ENCODE results near the gene ZYG11A.

ZYG11A gene

DNA sequence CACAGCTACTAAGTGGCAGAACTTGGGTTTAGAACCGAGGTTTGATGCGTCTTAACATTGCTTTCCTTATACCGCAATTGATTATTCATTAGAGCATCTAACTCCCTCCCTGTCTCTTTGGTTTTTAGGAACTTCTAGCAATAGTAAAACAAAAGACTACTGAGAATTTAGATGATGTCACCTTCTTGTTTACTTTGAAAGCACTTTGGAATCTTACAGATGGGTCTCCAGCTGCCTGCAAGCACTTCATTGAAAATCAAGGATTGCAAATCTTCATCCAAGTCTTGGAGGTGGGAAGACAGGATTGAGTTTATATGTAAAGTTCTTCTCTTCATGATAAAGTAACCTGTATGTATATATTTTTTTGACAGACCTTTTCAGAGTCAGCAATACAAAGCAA lies 35.0 kb downstream of the ZYG11A start:
- no peak for DNase-seq (ENCODE audit: low spot score)

GRCh38 chr1:52880206-52880605 lies 37.6 kb downstream of the ZYG11A start:
- DNase-seq (ENCODE audit: low spot score), result no peak

DNA sequence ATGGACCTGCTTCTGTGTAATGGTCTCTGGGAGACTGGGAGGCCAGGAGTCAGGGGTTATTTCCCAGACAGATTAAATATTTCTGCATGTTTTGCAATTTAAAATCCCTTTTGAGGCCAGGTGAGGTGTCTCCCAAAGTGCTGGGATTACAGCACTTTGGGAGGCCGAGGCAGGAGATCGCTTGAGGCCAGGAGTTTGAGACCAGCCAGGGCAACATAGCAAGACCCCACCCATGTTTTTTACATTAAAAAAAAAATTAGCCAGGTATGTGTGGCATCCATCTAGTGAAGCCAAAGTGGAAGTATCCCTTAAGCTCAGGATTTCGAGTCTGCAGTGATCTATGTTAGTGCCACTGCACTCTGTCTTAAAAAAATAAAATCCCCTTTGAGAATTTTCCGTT lies 44.9 kb downstream of the ZYG11A start:
- DNase-seq (ENCODE audit: low spot score), result no peak

DNA sequence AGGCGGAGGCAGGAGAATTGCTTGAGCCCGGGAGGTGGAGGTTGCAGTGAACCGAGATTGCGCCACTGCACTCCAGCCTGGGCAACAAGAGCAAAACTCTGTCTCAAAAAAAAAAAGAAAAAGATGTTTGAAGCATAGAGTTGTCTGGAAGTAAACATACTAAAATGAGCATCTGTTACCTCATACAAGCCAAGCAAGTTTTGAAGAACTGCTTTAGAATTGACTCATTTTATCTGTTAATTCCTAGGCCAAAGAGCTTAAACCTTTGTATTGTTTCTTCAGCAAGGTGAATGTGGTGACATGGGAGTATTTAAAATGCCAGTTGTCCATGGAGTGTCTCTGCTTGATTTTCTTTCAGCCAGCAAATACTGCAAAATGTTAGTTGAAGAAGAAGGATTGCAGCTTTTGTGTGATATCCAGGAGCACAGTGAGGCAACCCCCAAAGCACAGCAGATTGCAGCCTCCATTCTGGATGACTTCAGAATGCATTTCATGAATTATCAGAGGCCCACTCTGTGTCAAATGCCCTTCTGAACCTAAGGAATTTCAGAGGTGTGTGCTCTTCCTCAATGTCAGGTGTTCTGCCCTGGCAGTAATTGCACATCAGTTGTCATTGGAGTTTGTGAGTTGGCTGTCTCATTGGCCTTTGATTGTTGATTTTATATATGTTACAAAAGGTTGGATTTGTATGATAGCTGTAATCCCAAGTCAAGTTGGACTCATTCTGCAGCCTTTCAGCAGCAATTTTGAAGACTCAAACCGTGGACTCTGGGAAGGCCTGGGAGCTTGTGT lies 50.1 kb downstream of the ZYG11A start:
- no peak for DNase-seq (ENCODE audit: low spot score)

DNA sequence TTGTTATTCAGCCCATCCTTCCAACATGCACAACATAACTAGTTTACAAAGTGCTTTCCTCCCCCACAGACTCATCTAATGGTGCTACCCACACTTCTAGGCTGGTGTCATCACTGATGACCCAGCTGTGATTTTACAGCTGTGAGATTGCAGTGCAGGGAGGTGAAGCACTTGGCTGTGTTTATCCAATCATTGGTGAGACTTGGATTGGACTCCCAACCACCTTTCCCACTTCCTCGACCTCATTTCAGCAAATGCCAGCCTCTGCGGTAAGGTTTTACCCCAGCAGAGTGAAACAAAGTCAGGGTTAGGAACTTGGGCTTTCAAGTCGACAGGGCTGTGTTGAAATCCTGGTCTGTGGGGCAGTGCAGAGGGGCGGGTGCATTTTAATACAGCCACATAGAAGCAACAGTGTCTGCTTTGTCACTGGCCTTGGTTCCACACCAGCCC lies 56.9 kb downstream of the ZYG11A start:
- no peak for DNase-seq (ENCODE audit: low spot score)

GRCh38 chr1:52900402-52900801 lies 57.8 kb downstream of the ZYG11A start:
- DNase-seq (ENCODE audit: low spot score), result no peak

GRCh38 chr1:52901384-52901783 lies 58.8 kb downstream of the ZYG11A start:
- DNase-seq (ENCODE audit: low spot score), result no peak

- DNase-seq (ENCODE audit: low spot score), result no peak
Measured at GRCh38 chr1:52904208-52904926, 61.8 kb downstream of the ZYG11A start.

DNA sequence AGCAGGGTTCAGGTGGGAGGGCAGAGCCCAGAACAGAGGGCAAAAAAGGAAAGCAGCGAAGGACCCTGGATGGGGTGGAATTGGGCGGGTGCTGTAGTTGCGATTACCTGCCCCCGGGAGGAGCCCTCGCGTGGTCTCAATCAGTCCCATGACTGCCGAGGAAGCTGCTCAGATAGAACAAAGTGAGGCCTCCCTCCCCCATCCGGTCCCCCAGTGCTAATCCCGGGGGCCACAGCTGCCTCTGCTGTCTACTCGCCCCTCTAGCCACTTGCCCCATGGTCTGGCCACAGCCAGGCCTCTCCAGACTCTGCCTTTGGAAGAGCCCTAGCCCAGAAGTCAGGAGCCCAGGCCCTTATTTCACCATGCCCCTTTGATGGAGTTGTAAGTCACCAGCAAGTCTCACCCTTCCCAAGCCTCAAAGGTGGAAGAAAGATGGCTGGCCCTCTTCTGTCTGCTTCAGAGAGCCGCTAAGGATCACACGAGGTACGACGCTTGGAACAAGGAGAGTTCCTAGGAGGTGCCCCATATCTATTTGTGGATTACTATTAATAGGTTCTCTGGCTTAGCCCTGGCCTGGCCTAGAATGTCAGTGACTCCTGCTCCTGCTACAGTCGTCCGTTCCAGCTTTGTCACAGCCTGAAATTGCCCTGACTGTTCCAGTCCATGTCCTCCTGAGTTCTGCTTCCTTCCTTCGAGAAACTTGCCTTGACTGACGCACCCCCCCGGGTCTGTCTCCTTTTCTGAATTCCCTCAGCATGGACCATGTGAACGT lies 62.6 kb downstream of the ZYG11A start:
- peak; percentile 49 for DNase-seq (ENCODE audit: low spot score)

DNA sequence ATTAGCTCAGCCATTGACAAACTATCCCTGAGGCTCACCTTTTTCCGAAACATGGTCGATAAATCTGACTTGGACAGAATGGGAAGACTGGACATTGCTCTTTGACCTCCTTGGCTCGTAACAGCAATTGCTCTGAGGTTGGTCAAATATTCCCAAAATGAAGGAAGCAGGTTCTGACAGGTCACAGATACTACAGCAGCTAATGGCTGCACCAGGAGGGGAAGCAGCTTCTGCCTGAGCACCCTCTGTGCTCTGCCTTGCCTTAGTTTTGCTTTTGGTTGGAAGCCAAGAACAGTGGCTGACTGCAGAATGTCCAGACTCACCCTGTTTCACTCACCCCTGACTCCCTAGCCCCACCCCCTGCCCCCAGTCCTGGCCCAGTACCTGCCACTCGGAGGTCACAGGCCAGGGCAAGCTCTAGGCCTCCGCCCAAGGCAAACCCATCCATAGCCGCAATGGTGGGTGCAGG lies 63.6 kb downstream of the ZYG11A start:
- DNase-seq (ENCODE audit: low spot score), result no peak

GRCh38 chr1:52907068-52907811 lies 64.7 kb downstream of the ZYG11A start:
- DNase-seq (ENCODE audit: low spot score), result no peak

DNA sequence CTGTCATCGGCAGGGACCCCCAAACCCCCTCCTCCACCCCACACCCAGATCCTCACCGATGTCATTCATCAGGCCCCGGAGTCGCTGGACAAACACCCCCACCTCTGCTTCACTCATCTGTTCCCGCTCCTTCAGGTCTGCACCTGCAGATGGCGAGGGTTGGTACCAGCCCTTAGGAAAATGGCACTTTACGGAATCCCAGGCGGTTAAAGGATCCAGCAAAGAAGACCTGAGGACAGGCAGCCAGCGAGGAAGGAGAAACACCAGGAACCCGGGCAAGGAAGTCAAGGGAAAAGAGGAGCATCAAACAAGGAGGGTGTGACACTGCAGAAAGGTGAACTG lies 65.2 kb downstream of the ZYG11A start:
- DNase-seq (ENCODE audit: low spot score), result no peak

- DNase-seq (ENCODE audit: low spot score), result no peak
Measured at GRCh38 chr1:52911541-52911940, 69.0 kb downstream of the ZYG11A start.

GRCh38 chr1:52913014-52913413 lies 70.5 kb downstream of the ZYG11A start:
- no peak for DNase-seq (ENCODE audit: low spot score)

GRCh38 chr1:52913537-52913936 lies 71.0 kb downstream of the ZYG11A start:
- no peak for DNase-seq (ENCODE audit: low spot score)

DNA sequence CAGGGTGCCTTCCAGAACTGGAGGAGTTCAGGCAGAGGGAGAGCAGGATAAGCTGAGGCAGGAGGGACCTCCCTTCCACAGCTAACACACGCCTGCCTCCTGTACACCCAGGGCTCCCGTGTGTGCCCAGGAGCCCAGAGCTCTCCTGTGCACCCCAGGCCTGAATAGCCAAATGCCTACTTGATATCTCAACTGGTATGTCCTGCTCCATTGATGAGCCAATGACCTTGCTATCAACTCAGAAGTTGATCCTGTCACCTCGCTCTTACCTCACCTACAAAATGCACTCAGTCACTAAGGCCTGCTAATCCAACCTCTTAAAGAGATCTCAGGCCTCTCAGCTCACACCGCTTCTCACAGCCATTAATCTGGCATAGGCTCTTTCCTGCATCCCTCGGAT lies 71.9 kb downstream of the ZYG11A start:
- DNase-seq (ENCODE audit: low spot score), result no peak

GRCh38 chr1:52915211-52915854 lies 72.8 kb downstream of the ZYG11A start:
- DNase-seq (ENCODE audit: low spot score), result no peak

DNA sequence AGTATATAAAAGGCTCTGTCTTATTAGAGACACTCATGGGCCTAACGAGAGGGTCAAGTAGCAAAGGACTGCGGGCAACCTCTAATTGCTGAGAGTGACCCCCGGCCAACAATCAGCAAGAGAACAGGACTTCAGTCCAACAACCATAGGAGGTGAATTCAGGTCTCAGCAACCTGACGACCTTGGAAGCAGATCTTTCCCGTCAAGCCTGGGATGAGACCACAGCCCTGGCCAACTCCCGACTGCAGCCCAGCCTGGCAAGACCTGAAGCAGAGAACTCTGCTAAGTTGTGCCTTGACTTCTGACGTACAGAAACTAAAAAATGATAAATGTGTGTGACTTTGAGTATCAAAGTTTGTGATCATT lies 73.3 kb downstream of the ZYG11A start:
- no peak for DNase-seq (ENCODE audit: low spot score)

DNA sequence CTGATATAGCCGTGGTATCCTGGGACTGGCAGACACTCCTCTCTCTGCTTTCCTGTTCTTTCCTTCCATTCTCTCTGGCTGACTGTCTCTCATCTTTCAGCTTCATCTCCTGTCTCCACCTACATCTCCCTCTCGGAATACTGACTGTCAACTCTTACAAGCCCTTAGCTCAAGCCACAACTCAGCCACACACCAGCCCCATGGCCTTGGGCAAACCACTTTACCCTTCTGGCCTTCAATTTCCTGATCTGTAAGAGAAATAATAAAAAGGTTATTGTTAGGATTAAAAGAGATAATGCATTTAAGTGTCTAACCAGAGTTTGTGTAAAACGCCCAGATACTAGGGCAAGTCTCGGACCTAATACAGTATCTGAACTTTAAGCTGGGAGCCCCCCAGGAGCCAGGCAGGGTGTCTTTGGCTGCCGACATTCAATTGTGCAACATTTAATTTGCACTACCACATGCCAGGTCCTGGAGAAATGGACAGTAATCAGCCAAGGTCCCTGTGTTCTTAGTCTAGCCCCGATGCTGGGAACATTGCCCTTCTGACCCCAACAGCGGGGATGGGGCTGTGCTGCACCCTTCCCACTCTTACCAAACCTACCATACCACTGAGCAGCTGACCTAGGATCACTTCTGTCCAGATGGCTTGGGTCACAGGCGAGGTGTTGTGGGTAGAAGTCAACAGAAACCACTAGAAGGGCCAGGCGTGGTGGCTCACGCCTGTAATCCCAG lies 73.8 kb downstream of the ZYG11A start:
- no peak for DNase-seq (ENCODE audit: low spot score)

GRCh38 chr1:52917156-52917555 lies 74.6 kb downstream of the ZYG11A start:
- DNase-seq (ENCODE audit: low spot score), result no peak

- no peak for DNase-seq (ENCODE audit: low spot score)
Measured at GRCh38 chr1:52917581-52917980, 75.0 kb downstream of the ZYG11A start.
